HG03280 (cell line): ENCODE results near the gene CACNG7.
"Not testable (repeated sequence)": the region's sequence is repeated elsewhere in the genome, so short reads cannot be mapped to it uniquely, and the experiment has no call there.

Experiments used
- ATAC-seq: cut with Tn5 transposase; IDR thresholded peaks from one replicate; pipeline ENCODE4 v1.9.1; 2021; ENCODE audit warnings: mild to moderate bottlenecking, moderate library complexity; ENCODE audit not compliant: unreplicated experiment

CACNG7 gene

GRCh38 chr19:53908935-53909415, at the start of gene CACNG7:
CACNG7 (plus strand) TSS chr19:53909278; CDS start chr19:53912832, 3,554 bp downstream.
- ATAC-seq: no peak

GRCh38 chr19:53864308-53864836, 44.7 kb upstream of the CACNG7 start:
- ATAC-seq: no peak

GRCh38 chr19:53865523-53865917, 43.6 kb upstream of the CACNG7 start:
- no peak for ATAC-seq

DNA sequence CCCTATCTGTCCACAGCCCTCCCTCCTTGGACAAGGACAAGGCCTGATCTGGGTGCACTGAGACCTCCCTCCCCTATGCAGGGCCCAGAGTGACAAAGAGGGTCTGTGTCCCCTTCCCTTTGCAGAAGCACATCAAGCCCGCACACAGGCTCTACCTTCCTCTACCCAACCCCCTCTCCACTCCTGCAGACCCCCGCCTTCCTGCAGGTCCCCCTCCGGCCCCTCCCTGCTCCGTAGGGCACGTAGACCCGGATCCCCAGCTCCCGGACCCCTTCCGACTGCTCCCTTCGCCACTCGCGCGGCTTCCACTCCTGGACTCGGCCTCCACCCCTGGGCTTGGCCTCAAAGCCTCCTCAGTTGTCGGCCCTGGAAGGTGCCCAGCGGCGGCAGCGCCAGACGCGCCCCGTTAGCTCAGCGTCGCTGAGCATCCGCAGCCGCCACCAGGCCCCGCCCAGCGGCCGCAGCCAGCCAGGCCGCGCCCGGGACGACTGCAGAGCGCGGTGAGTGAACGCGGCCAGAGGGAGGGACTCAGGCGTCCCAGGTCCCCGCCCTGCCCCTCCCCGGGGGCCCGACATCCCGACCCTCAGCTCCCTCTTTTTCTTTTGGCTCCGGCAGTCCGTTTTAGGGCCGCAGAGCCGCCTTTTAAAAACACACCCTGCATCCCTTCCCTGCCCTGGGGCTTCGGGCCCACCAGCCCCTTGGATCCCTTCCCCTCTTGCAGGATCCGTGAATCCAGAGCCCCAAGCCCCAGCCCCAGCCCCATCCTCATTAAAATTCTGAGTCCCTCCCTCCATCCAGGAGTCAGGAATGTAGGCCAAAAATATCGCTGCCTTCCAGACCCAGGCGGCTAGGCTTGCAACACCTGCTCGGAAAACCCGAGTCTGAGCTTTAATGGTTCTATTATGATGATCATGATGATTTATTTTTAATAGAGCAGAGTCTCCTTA, 42.9 kb upstream of the CACNG7 start:
- peak; percentile 30 for ATAC-seq

GRCh38 chr19:53866865-53867224, 42.2 kb upstream of the CACNG7 start:
- no peak for ATAC-seq

GRCh38 chr19:53867225-53868090, 41.6 kb upstream of the CACNG7 start, which contains the start of gene MYADM:
MYADM (plus strand) TSS chr19:53867883; CDS start chr19:53873530, 5,647 bp downstream.
- peak; percentile 69 for ATAC-seq

- ATAC-seq: no peak
These were observed 40.8 kb upstream of the CACNG7 start for GRCh38 chr19:53868091-53868891.

- ATAC-seq: peak; percentile 35
These were observed 39.9 kb upstream of the CACNG7 start for GRCh38 chr19:53868892-53869804.

GRCh38 chr19:53869805-53870484, 39.1 kb upstream of the CACNG7 start:
- not testable (repeated sequence) for ATAC-seq

GRCh38 chr19:53870485-53870844, 38.6 kb upstream of the CACNG7 start:
- ATAC-seq: no peak

GRCh38 chr19:53871454-53871853, 37.6 kb upstream of the CACNG7 start:
- no peak for ATAC-seq

GRCh38 chr19:53872762-53873161, 36.3 kb upstream of the CACNG7 start:
- no peak for ATAC-seq

DNA sequence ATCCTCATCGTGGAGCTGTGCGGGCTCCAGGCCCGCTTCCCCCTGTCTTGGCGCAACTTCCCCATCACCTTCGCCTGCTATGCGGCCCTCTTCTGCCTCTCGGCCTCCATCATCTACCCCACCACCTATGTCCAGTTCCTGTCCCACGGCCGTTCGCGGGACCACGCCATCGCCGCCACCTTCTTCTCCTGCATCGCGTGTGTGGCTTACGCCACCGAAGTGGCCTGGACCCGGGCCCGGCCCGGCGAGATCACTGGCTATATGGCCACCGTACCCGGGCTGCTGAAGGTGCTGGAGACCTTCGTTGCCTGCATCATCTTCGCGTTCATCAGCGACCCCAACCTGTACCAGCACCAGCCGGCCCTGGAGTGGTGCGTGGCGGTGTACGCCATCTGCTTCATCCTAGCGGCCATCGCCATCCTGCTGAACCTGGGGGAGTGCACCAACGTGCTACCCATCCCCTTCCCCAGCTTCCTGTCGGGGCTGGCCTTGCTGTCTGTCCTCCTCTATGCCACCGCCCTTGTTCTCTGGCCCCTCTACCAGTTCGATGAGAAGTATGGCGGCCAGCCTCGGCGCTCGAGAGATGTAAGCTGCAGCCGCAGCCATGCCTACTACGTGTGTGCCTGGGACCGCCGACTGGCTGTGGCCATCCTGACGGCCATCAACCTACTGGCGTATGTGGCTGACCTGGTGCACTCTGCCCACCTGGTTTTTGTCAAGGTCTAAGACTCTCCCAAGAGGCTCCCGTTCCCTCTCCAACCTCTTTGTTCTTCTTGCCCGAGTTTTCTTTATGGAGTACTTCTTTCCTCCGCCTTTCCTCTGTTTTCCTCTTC, 35.1 kb upstream of the CACNG7 start:
- ATAC-seq: no peak

- no peak for ATAC-seq
These were observed 34.5 kb upstream of the CACNG7 start for GRCh38 chr19:53874606-53874990.

- no peak for ATAC-seq
These were observed 33.3 kb upstream of the CACNG7 start for GRCh38 chr19:53875602-53876325.

- ATAC-seq: no peak
These were observed 32.3 kb upstream of the CACNG7 start for GRCh38 chr19:53876651-53877224.

- no peak for ATAC-seq
These were observed 31.7 kb upstream of the CACNG7 start for GRCh38 chr19:53877361-53877766.
